Upper lobe of left lung (tissue), 4 donors: Measurements from ENCODE around the gene WDTC1.

ENCODE experiments used
- POLR2AphosphoS5 ChIP-seq, 2 donors: sonication (generic); formaldehyde crosslinking; IDR thresholded peaks; one replicate each; pipeline ENCODE4 v1.5.1; 2017; ENCODE audit warnings: antibody characterized with exemption in 2 of 2
- TF ChIP-seq, protein P1 (sequence below), 6 experiments: fragments of 450-650 bp in 4 of 6; fragments of 200-600 bp in 2 of 6; sonication (generic) in 2 of 6; IDR thresholded peaks; one replicate each; pipeline ENCODE4 v1.5.1; 2016 to 2019; ENCODE audit warnings: antibody characterized with exemption in 6 of 6

DNA sequence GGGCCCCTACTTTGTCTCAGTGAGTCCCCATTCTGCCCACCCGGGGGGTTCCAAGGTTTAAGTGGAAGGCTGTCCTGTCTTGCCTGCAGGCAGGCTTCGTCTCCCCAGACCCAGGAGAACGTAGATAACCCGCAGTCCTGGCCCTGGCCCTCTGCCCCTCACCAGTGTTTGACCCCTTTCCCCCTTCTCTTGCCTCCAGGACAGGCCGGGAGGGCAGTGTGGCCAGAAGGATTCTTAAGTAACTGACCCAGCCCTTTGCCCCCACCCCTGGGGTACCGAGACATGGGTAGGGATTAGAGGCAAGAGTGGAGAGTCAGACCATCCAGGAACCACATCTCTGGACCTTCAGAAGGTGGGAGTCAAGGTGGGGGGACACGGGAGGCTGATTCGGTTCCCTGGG lies 96.4 kb downstream of the WDTC1 start:
- TF ChIP-seq, protein P1, sequence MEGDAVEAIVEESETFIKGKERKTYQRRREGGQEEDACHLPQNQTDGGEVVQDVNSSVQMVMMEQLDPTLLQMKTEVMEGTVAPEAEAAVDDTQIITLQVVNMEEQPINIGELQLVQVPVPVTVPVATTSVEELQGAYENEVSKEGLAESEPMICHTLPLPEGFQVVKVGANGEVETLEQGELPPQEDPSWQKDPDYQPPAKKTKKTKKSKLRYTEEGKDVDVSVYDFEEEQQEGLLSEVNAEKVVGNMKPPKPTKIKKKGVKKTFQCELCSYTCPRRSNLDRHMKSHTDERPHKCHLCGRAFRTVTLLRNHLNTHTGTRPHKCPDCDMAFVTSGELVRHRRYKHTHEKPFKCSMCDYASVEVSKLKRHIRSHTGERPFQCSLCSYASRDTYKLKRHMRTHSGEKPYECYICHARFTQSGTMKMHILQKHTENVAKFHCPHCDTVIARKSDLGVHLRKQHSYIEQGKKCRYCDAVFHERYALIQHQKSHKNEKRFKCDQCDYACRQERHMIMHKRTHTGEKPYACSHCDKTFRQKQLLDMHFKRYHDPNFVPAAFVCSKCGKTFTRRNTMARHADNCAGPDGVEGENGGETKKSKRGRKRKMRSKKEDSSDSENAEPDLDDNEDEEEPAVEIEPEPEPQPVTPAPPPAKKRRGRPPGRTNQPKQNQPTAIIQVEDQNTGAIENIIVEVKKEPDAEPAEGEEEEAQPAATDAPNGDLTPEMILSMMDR (IDR thresholded peaks at IDR 0.05), result no peak
- TF ChIP-seq POLR2AphosphoS5 (IDR thresholded peaks at IDR 0.05), result no peak
